MCF 10A (cell line): Measurements from ENCODE around the gene ZYG11A. TPM values are rescaled to one million over a fixed set of nuclear protein-coding genes. Genes with fewer than 3 reads are reported as not detected.
A peak's percentile ranks its signal among the peaks of the same experiment; 100 is the strongest.

Experiments
- BruUV-seq: library from RNA; stranded (reverse); fragments of 400-500 nt; replicated peaks from 2 replicates; lab custom pipeline; 2021; lab: Mats Ljungman, UMichigan
- CTCF ChIA-PET: fragments of 300-600 bp; sonication (Branson Sonifier 250); formaldehyde crosslinking; extraction: SDS; loops from one replicate; lab custom pipeline; 2021; ENCODE audit warnings: antibody characterized with exemption, inconsistent platforms; lab: Yijun Ruan, JAX
- POLR2A ChIA-PET: fragments of 300-600, 350-650 bp; sonication (Branson Sonifier 250); formaldehyde crosslinking; extraction: SDS; loops from one replicate; lab custom pipeline; 2020; ENCODE audit warnings: antibody characterized with exemption, inconsistent platforms; lab: Yijun Ruan, JAX
- DNase-seq: peaks from one replicate; pipeline ENCODE4 v3.0.0-alpha.2; 2018; ENCODE audit not compliant: unreplicated experiment
- H3K27ac Mint-ChIP-seq: one replicate; pipeline ENCODE4 v1.8.0; 2022; ENCODE audit warnings: mild to moderate bottlenecking, low read depth, mixed read lengths; ENCODE audit not compliant: unreplicated experiment
- H3K27me3 Mint-ChIP-seq: one replicate; pipeline ENCODE4 v1.8.0; 2022; ENCODE audit warnings: mixed read lengths; ENCODE audit not compliant: insufficient read depth, unreplicated experiment
- H3K36me3 Mint-ChIP-seq: one replicate; pipeline ENCODE4 v1.8.0; 2022; ENCODE audit warnings: mild to moderate bottlenecking, moderate library complexity, mixed read lengths; ENCODE audit not compliant: insufficient read depth, unreplicated experiment
- H3K4me1 Mint-ChIP-seq: one replicate; pipeline ENCODE4 v1.8.0; 2022; ENCODE audit warnings: mixed read lengths; ENCODE audit not compliant: insufficient read depth, unreplicated experiment
- H3K4me3 Mint-ChIP-seq: one replicate; pipeline ENCODE4 v1.8.0; 2022; ENCODE audit warnings: mild to moderate bottlenecking, moderate library complexity, mixed read lengths; ENCODE audit not compliant: unreplicated experiment
- H3K9me3 Mint-ChIP-seq: one replicate; pipeline ENCODE4 v1.8.0; 2022; ENCODE audit warnings: mixed read lengths; ENCODE audit not compliant: unreplicated experiment
- CTCF ChIP-seq: fragments of 200-600 bp; IDR thresholded peaks from one replicate; pipeline ENCODE4 v1.8.0; 2022; ENCODE audit warnings: antibody characterized with exemption, mild to moderate bottlenecking; ENCODE audit not compliant: unreplicated experiment
- intact Hi-C: fragments of 100-400 bp; cut with micrococcal nuclease; formaldehyde crosslinking; loops from 2 replicates; pipeline ENCODE4 v1.14.1; 2022
- total RNA-seq: library from RNA; stranded (reverse); gene quantifications from 2 replicates; pipeline ENCODE4 v1.2.3, GENCODE V29; 2022

ZYG11A gene
- total RNA-seq, 1 experiment from 2014 or later: not detected

DNA sequence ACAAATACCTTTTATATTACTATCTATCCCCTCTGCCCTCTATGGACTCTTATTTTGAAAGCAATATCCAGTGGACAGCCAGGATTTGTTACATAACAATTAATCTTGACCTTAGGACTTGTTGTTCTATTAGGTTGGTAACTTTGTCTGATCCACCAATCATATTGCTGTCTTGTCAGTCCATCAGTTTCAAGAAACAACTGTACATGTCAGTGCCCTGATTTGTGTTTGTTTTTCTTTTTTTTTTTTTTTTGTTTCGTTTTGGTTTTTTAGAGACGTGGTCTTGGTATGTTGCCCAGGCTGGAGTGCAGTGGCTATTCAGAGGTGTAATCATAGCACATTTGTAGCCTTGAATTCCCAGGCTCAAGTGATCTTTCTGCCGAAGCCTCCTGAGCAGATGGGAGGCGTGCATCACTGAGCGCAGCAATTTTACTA lies 83.0 kb downstream of the ZYG11A start:
- CTCF ChIA-PET: interaction anchor here (0.6 kb wide), 2 partner anchors 88 to 260 kb away, joined by 3 to 5 read pairs; no protein-coding TSS in a partner anchor
- Mint-ChIP-seq H3K4me1 (peaks cover 5% of the 10 kb centered on the region), H3K4me3 (no peak overlapping the region), H3K27me3 (no peaks in the 10 kb centered on the region), H3K27ac (no peak overlapping the region), H3K9me3 (no peaks in the 10 kb centered on the region), H3K36me3 (peaks cover 6% of the 10 kb centered on the region)
- BruUV-seq: no TSS peak
- no peak for TF ChIP-seq CTCF
- intact Hi-C loops: loop anchor here (5.0 kb wide), 2 partner anchors 92 to 262 kb away; no protein-coding TSS in a partner anchor
- peak; percentile 36 for DNase-seq
- POLR2A ChIA-PET: interaction anchor here (0.9 kb wide), 1 partner anchor 22 kb away, joined by 3 read pairs; no protein-coding TSS in a partner anchor

DNA sequence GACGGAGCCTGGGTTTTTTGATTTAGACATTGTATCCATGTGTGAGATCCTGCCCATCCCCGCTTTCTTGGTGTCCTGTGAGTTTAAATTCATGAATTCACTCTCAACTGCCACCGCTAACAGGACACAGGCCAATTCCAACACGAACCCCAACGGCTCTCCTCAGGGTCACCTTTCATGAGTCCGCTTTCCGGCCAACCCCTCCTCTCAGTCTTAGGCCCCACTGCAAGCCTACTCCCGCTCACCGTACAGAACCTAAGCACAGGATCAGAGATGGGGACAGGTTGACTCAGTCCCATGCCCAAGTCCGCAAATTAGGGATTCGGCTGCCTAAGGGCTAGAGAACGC lies 84.3 kb downstream of the ZYG11A start:
- Mint-ChIP-seq H3K27me3 (no peaks in the 10 kb centered on the region), H3K4me1 (peaks cover 5% of the 10 kb centered on the region), H3K9me3 (no peaks in the 10 kb centered on the region), H3K27ac (peak overlapping the region; percentile 50), H3K4me3 (peak overlapping the region; percentile 76), H3K36me3 (peaks cover 6% of the 10 kb centered on the region)
- no peak for TF ChIP-seq CTCF
- ChIA-PET POLR2A (interaction anchor here (0.6 to 1.5 kb wide), 6 partner anchors 9 to 243 kb away, joined by 3 to 7 read pairs (median 4); no protein-coding TSS in a partner anchor), CTCF (interaction anchor here (0.5 to 0.6 kb wide), 3 partner anchors 20 to 89 kb away, joined by 3 to 6 read pairs (median 4); no protein-coding TSS in a partner anchor)
- no TSS peak for BruUV-seq
- DNase-seq: no peak
- intact Hi-C loops: loop anchor here (5.0 kb wide), 2 partner anchors 90 to 260 kb away; no protein-coding TSS in a partner anchor

- ChIA-PET POLR2A (interaction anchor here (0.6 to 1.5 kb wide), 9 partner anchors 9 to 270 kb away, joined by 3 to 7 read pairs (median 4); no protein-coding TSS in a partner anchor), CTCF (interaction anchor here (0.5 to 1.2 kb wide), 3 partner anchors 20 to 259 kb away, joined by 3 to 6 read pairs (median 3); no protein-coding TSS in a partner anchor)
- H3K36me3 Mint-ChIP-seq: peaks cover 6% of the 10 kb centered on the region
- H3K27me3 Mint-ChIP-seq: no peaks in the 10 kb centered on the region
- intact Hi-C loops: loop anchor here (5.0 kb wide), 2 partner anchors 90 to 260 kb away; no protein-coding TSS in a partner anchor
- TSS peak; percentile 37 for BruUV-seq
- DNase-seq: peak; percentile 75
- no peak for TF ChIP-seq CTCF
- H3K27ac Mint-ChIP-seq: peak within 1 kb of the TSS; percentile 50
- H3K4me3 Mint-ChIP-seq: peak within 1 kb of the TSS; percentile 76
- no peaks in the 10 kb centered on the region for H3K9me3 Mint-ChIP-seq
- H3K4me1 Mint-ChIP-seq: peaks cover 5% of the 10 kb centered on the region
These were observed 84.9 kb downstream of the ZYG11A start, which contains the start of gene SCP2 for GRCh38 chr1:52927212-52928014. SCP2 (plus strand) TSS chr1:52927276; CDS start chr1:52927397, 121 bp downstream.

GRCh38 chr1:52928015-52928404 lies 85.5 kb downstream of the ZYG11A start:
- BruUV-seq: no TSS peak
- Mint-ChIP-seq H3K27me3 (no peaks in the 10 kb centered on the region), H3K27ac (peak overlapping the region; percentile 50), H3K4me1 (peaks cover 5% of the 10 kb centered on the region), H3K4me3 (peak overlapping the region; percentile 76), H3K9me3 (no peaks in the 10 kb centered on the region), H3K36me3 (peaks cover 6% of the 10 kb centered on the region)
- ChIA-PET CTCF (interaction anchor here (1.2 kb wide), 1 partner anchor 258 kb away, joined by 3 read pairs; no protein-coding TSS in a partner anchor), POLR2A (interaction anchor here (0.6 to 1.5 kb wide), 7 partner anchors 8 to 87 kb away, joined by 3 to 7 read pairs (median 4); no protein-coding TSS in a partner anchor)
- no peak for TF ChIP-seq CTCF
- no peak for DNase-seq
- intact Hi-C loops: loop anchor here (5.0 kb wide), 2 partner anchors 89 to 259 kb away; no protein-coding TSS in a partner anchor
